ENCODE results near the gene DEDD. TPM values are rescaled to one million over a fixed set of nuclear protein-coding genes. Genes with fewer than 3 reads are reported as not detected.

DEDD gene
- total RNA-seq, 2 experiments from 2014 or later, result 29.7 to 34.0 TPM

GRCh38 chr1:161079436-161080110 lies 52.9 kb downstream of the DEDD start:
- H3K27ac Mint-ChIP-seq, result no peak overlapping the region
- intact Hi-C loops (cut with micrococcal nuclease), result no loop called here
- peaks cover 4% of the 10 kb centered on the region for H3K4me1 Mint-ChIP-seq (ENCODE audit: low read depth)
- CTCF ChIA-PET, result interaction anchor here (0.6 to 1.8 kb wide), 5 partner anchors 9 to 57 kb away, joined by 3 to 6 read pairs (median 4); partner anchors contain the start of genes ARHGAP30 and NECTIN4
- no peaks in the 10 kb centered on the region for H3K27me3 Mint-ChIP-seq (ENCODE audit: low read depth)
- no peaks in the 10 kb centered on the region for H3K36me3 Mint-ChIP-seq (ENCODE audit: low read depth)
- H3K4me3 Mint-ChIP-seq, result no peak overlapping the region
- H3K9me3 Mint-ChIP-seq, result no peaks in the 10 kb centered on the region
- no peak for DNase-seq

- Mint-ChIP-seq H3K36me3 (ENCODE audit: low read depth) (no peaks in the 10 kb centered on the region), H3K27ac (no peak overlapping the region), H3K27me3 (ENCODE audit: low read depth) (no peaks in the 10 kb centered on the region), H3K4me1 (ENCODE audit: low read depth) (peaks cover 4% of the 10 kb centered on the region), H3K4me3 (no peak overlapping the region), H3K9me3 (no peaks in the 10 kb centered on the region)
- DNase-seq, result no peak
- CTCF ChIA-PET, result no interaction called here
- intact Hi-C loops (cut with micrococcal nuclease), result no loop called here
Measured at GRCh38 chr1:161077426-161077825, 55.0 kb downstream of the DEDD start.

GRCh38 chr1:161076410-161076809 lies 56.1 kb downstream of the DEDD start:
- no peaks in the 10 kb centered on the region for H3K27me3 Mint-ChIP-seq (ENCODE audit: low read depth)
- CTCF ChIA-PET, result interaction anchor here (0.6 kb wide), 1 partner anchor 61 kb away, joined by 3 read pairs; no protein-coding TSS in a partner anchor
- H3K9me3 Mint-ChIP-seq, result no peaks in the 10 kb centered on the region
- H3K4me3 Mint-ChIP-seq, result no peak overlapping the region
- peaks cover 10% of the 10 kb centered on the region for H3K4me1 Mint-ChIP-seq (ENCODE audit: low read depth)
- H3K27ac Mint-ChIP-seq, result no peak overlapping the region
- intact Hi-C loops (cut with micrococcal nuclease), result no loop called here
- H3K36me3 Mint-ChIP-seq (ENCODE audit: low read depth), result no peaks in the 10 kb centered on the region
- no peak for DNase-seq

GRCh38 chr1:161074676-161075368 lies 57.6 kb downstream of the DEDD start:
- intact Hi-C loops (cut with micrococcal nuclease), result no loop called here
- no peak for DNase-seq
- CTCF ChIA-PET, result interaction anchor here (8.9 kb wide), 1 partner anchor 22 kb away, joined by 221 read pairs; the partner anchor contains the start of gene KLHDC9
- no peak overlapping the region for H3K4me3 Mint-ChIP-seq
- H3K36me3 Mint-ChIP-seq (ENCODE audit: low read depth), result no peaks in the 10 kb centered on the region
- H3K9me3 Mint-ChIP-seq, result peaks cover 1% of the 10 kb centered on the region
- H3K27me3 Mint-ChIP-seq (ENCODE audit: low read depth), result no peaks in the 10 kb centered on the region
- H3K4me1 Mint-ChIP-seq (ENCODE audit: low read depth), result peaks cover 22% of the 10 kb centered on the region
- peak overlapping the region; percentile 54 for H3K27ac Mint-ChIP-seq

GRCh38 chr1:161073474-161074121 lies 58.9 kb downstream of the DEDD start:
- H3K27ac Mint-ChIP-seq, result no peak overlapping the region
- H3K4me1 Mint-ChIP-seq (ENCODE audit: low read depth), result peaks cover 22% of the 10 kb centered on the region
- H3K9me3 Mint-ChIP-seq, result peaks cover 1% of the 10 kb centered on the region
- peaks cover 7% of the 10 kb centered on the region for H3K36me3 Mint-ChIP-seq (ENCODE audit: low read depth)
- no peak overlapping the region for H3K4me3 Mint-ChIP-seq
- CTCF ChIA-PET, result interaction anchor here (0.7 to 8.9 kb wide), 3 partner anchors 11 to 67 kb away, joined by 3 to 221 read pairs (median 3); partner anchors contain the start of gene KLHDC9
- intact Hi-C loops (cut with micrococcal nuclease), result no loop called here
- H3K27me3 Mint-ChIP-seq (ENCODE audit: low read depth), result no peaks in the 10 kb centered on the region
- DNase-seq, result no peak

GRCh38 chr1:161072751-161073449 lies 59.6 kb downstream of the DEDD start:
- DNase-seq, result no peak
- H3K4me1 Mint-ChIP-seq (ENCODE audit: low read depth), result peaks cover 22% of the 10 kb centered on the region
- H3K9me3 Mint-ChIP-seq, result peaks cover 1% of the 10 kb centered on the region
- peaks cover 7% of the 10 kb centered on the region for H3K36me3 Mint-ChIP-seq (ENCODE audit: low read depth)
- H3K4me3 Mint-ChIP-seq, result no peak overlapping the region
- intact Hi-C loops (cut with micrococcal nuclease), result no loop called here
- CTCF ChIA-PET, result interaction anchor here (1.0 to 8.9 kb wide), 3 partner anchors 17 to 31 kb away, joined by 3 to 221 read pairs (median 6); partner anchors contain the start of gene KLHDC9
- no peak overlapping the region for H3K27ac Mint-ChIP-seq
- no peaks in the 10 kb centered on the region for H3K27me3 Mint-ChIP-seq (ENCODE audit: low read depth)

- CTCF ChIA-PET, result interaction anchor here (0.7 to 8.9 kb wide), 8 partner anchors 10 to 67 kb away, joined by 3 to 221 read pairs (median 7); partner anchors contain the start of genes KLHDC9, NIT1 and PFDN2
- no peak overlapping the region for H3K27ac Mint-ChIP-seq
- intact Hi-C loops (cut with micrococcal nuclease), result no loop called here
- H3K4me1 Mint-ChIP-seq (ENCODE audit: low read depth), result peaks cover 29% of the 10 kb centered on the region
- DNase-seq, result peak; percentile 72
- peaks cover 1% of the 10 kb centered on the region for H3K9me3 Mint-ChIP-seq
- no peak overlapping the region for H3K4me3 Mint-ChIP-seq
- no peaks in the 10 kb centered on the region for H3K27me3 Mint-ChIP-seq (ENCODE audit: low read depth)
- H3K36me3 Mint-ChIP-seq (ENCODE audit: low read depth), result peaks cover 8% of the 10 kb centered on the region
Measured at GRCh38 chr1:161071886-161072371, 60.5 kb downstream of the DEDD start.

Other genes starting within 250 kb of the DEDD start
- not detected for gene ITLN1, start 247.5 kb downstream of the DEDD start, total RNA-seq
- gene ITLN2, start 177.9 kb downstream of the DEDD start, total RNA-seq, result not detected
- gene F11R, start 111.5 kb downstream of the DEDD start, total RNA-seq, result 10 to 100 TPM; 26.0 to 26.9 TPM
- gene TSTD1, start 93.7 kb downstream of the DEDD start, total RNA-seq, result 10 to 100 TPM; 50.3 to 51.5 TPM
- 10 to 100 TPM; 43.7 to 44.2 TPM for gene USF1, start 86.7 kb downstream of the DEDD start, total RNA-seq
- 100 to 1,000 TPM; 104 to 106 TPM for gene ARHGAP30, start 62.8 kb downstream of the DEDD start, total RNA-seq
- not detected for gene NECTIN4, start 43.1 kb downstream of the DEDD start, total RNA-seq
- under 1 TPM; 0.33 to 0.57 TPM for gene KLHDC9, start 34.3 kb downstream of the DEDD start, total RNA-seq
- gene PFDN2, start 14.6 kb downstream of the DEDD start, total RNA-seq, result 100 to 1,000 TPM; 179 to 183 TPM
- gene NIT1, start 14.6 kb downstream of the DEDD start, total RNA-seq, result 10 to 100 TPM; 59.1 to 63.1 TPM
- gene UFC1, start 21.3 kb upstream of the DEDD start, total RNA-seq, result 10 to 100 TPM; 89.4 to 94.9 TPM
- 10 to 100 TPM; 35.7 to 36.1 TPM for gene USP21, start 26.8 kb upstream of the DEDD start, total RNA-seq
- gene PPOX, start 33.8 kb upstream of the DEDD start, total RNA-seq, result 10 to 100 TPM; 24.9 to 26.0 TPM
- 10 to 100 TPM; 45.7 to 49.0 TPM for gene B4GALT3, start 44.8 kb upstream of the DEDD start, total RNA-seq
- 10 to 100 TPM in 1 of 2 experiments, 1 to 10 TPM in 1; 6.5 to 10.6 TPM for gene ADAMTS4, start 66.4 kb upstream of the DEDD start, total RNA-seq
- 100 to 1,000 TPM; 126 to 130 TPM for gene NDUFS2, start 69.7 kb upstream of the DEDD start, total RNA-seq
- gene FCER1G, start 82.6 kb upstream of the DEDD start, total RNA-seq, result 1 to 10 TPM in 1 of 2 experiments, under 1 TPM in 1; 0.74 to 1.6 TPM
- gene APOA2, start 91.0 kb upstream of the DEDD start, total RNA-seq, result not detected
- 10 to 100 TPM; 13.2 to 14.3 TPM for gene TOMM40L, start 93.4 kb upstream of the DEDD start, total RNA-seq
- gene NR1I3, start 105.5 kb upstream of the DEDD start, total RNA-seq, result not detected
- under 1 TPM; 0.24 to 0.37 TPM for gene PCP4L1, start 126.1 kb upstream of the DEDD start, total RNA-seq
- 1 to 10 TPM; 4.4 to 5.9 TPM for gene MPZ, start 177.3 kb upstream of the DEDD start, total RNA-seq
- 100 to 1,000 TPM; 201 TPM for gene SDHC, start 181.7 kb upstream of the DEDD start, total RNA-seq
- not detected for gene CFAP126, start 235.2 kb upstream of the DEDD start, total RNA-seq

All from activated naive CD4-positive, alpha-beta T cell treated with anti-CD3 and anti-CD28 coated beads for 36 hours (primary cell).